ENCODE results near the gene BLNK.

BLNK gene

GRCh38 chr10:96168546-96168945 lies 102.8 kb downstream of the BLNK start:
- Histone ChIP-seq H3K27ac (ENCODE audit: low read depth, low read length) (no peak overlapping the region), H3K9me3 (ENCODE audit: low read length) (no peaks in the 10 kb centered on the region), H3K4me3 (ENCODE audit: low read depth in 1 of 2, low read length in 2 of 2) (no peak overlapping the region), H3K27me3 (ENCODE audit: control insufficient read depth in 1 of 2, insufficient read depth in 2 of 2, low read length in 2 of 2) (no peaks in the 10 kb centered on the region), H3K36me3 (ENCODE audit: insufficient read depth, low read length) (no peaks in the 10 kb centered on the region), H3K9ac (ENCODE audit: low read length) (no peak overlapping the region), H3K4me1 (ENCODE audit: insufficient read depth, low read length) (no peaks in the 10 kb centered on the region)

- Histone ChIP-seq H3K27ac (ENCODE audit: low read depth, low read length) (no peak overlapping the region), H3K4me3 (ENCODE audit: low read depth in 1 of 2, low read length in 2 of 2) (no peak overlapping the region), H3K4me1 (ENCODE audit: insufficient read depth, low read length) (no peaks in the 10 kb centered on the region), H3K36me3 (ENCODE audit: insufficient read depth, low read length) (no peaks in the 10 kb centered on the region), H3K9ac (ENCODE audit: low read length) (no peak overlapping the region), H3K9me3 (ENCODE audit: low read length) (no peaks in the 10 kb centered on the region), H3K27me3 (ENCODE audit: control insufficient read depth in 1 of 2, insufficient read depth in 2 of 2, low read length in 2 of 2) (no peaks in the 10 kb centered on the region)
Measured at GRCh38 chr10:96165726-96166125, 105.6 kb downstream of the BLNK start.

GRCh38 chr10:96153070-96153469 lies 118.3 kb downstream of the BLNK start:
- no peak overlapping the region for H3K4me3 ChIP-seq (ENCODE audit: low read depth in 1 of 2, low read length in 2 of 2)
- H3K9ac ChIP-seq (ENCODE audit: low read length): no peak overlapping the region
- peaks cover 51% of the 10 kb centered on the region for H3K36me3 ChIP-seq (ENCODE audit: insufficient read depth, low read length)
- no peaks in the 10 kb centered on the region for H3K27me3 ChIP-seq (ENCODE audit: control insufficient read depth in 1 of 2, insufficient read depth in 2 of 2, low read length in 2 of 2)
- no peak overlapping the region for H3K27ac ChIP-seq (ENCODE audit: low read depth, low read length)
- H3K4me1 ChIP-seq (ENCODE audit: insufficient read depth, low read length): no peaks in the 10 kb centered on the region
- H3K9me3 ChIP-seq (ENCODE audit: low read length): no peaks in the 10 kb centered on the region

GRCh38 chr10:96152437-96152836 lies 118.9 kb downstream of the BLNK start:
- Histone ChIP-seq H3K9me3 (ENCODE audit: low read length) (no peaks in the 10 kb centered on the region), H3K36me3 (ENCODE audit: insufficient read depth, low read length) (peaks cover 49% of the 10 kb centered on the region), H3K4me3 (ENCODE audit: low read depth in 1 of 2, low read length in 2 of 2) (no peak overlapping the region), H3K27ac (ENCODE audit: low read depth, low read length) (no peak overlapping the region), H3K27me3 (ENCODE audit: control insufficient read depth in 1 of 2, insufficient read depth in 2 of 2, low read length in 2 of 2) (no peaks in the 10 kb centered on the region), H3K9ac (ENCODE audit: low read length) (no peak overlapping the region), H3K4me1 (ENCODE audit: insufficient read depth, low read length) (no peaks in the 10 kb centered on the region)

Data from muscle layer of colon (tissue), 2 donors.